ENCODE results near the gene CUEDC2.

Gene CUEDC2

GRCh38 chr10:102475451-102476040 is 43.2 kb upstream of the CUEDC2 start:
- H3K27ac ChIP-seq: no peak overlapping the region
- no peaks in the 10 kb centered on the region for H3K36me3 ChIP-seq (ENCODE audit: control insufficient read depth, insufficient read depth, low read length)
- no peak overlapping the region for H3K9ac ChIP-seq

GRCh38 chr10:102473445-102474331 is 41.3 kb upstream of the CUEDC2 start:
- Histone ChIP-seq H3K27ac (no peak overlapping the region), H2AFZ (no peak overlapping the region), H3K9me3 (ENCODE audit: control insufficient read depth, low read length) (no peaks in the 10 kb centered on the region), H3K36me3 (ENCODE audit: control insufficient read depth, insufficient read depth, low read length) (no peaks in the 10 kb centered on the region), H3K79me2 (no peaks in the 10 kb centered on the region), H3K4me3 (ENCODE audit: low read depth, low read length) (no peak overlapping the region), H3K4me1 (no peaks in the 10 kb centered on the region), H3K4me2 (ENCODE audit: low read length) (no peak overlapping the region), H3K9ac (no peak overlapping the region), H3K27me3 (ENCODE audit: control insufficient read depth, insufficient read depth, low read length) (no peaks in the 10 kb centered on the region)
- no peak for TF ChIP-seq CTCF (IDR thresholded peaks at IDR 0.05)

More at GRCh38 chr10:102475451-102476040, 43.2 kb upstream of the CUEDC2 start:
- H2AFZ ChIP-seq: no peak overlapping the region
- H3K4me3 ChIP-seq (ENCODE audit: low read depth, low read length): no peak overlapping the region
- TF ChIP-seq CTCF (IDR thresholded peaks at IDR 0.05): no peak
- no peaks in the 10 kb centered on the region for H3K4me1 ChIP-seq
- H3K79me2 ChIP-seq: no peaks in the 10 kb centered on the region
- H3K27me3 ChIP-seq (ENCODE audit: control insufficient read depth, insufficient read depth, low read length): no peaks in the 10 kb centered on the region
- no peak overlapping the region for H3K4me2 ChIP-seq (ENCODE audit: low read length)
- H3K9me3 ChIP-seq (ENCODE audit: control insufficient read depth, low read length): no peaks in the 10 kb centered on the region

- Histone ChIP-seq H3K36me3 (ENCODE audit: control insufficient read depth, insufficient read depth, low read length) (no peaks in the 10 kb centered on the region), H3K4me3 (ENCODE audit: low read depth, low read length) (no peak overlapping the region), H3K79me2 (no peaks in the 10 kb centered on the region), H3K4me1 (no peaks in the 10 kb centered on the region), H3K27me3 (ENCODE audit: control insufficient read depth, insufficient read depth, low read length) (no peaks in the 10 kb centered on the region), H2AFZ (no peak overlapping the region), H3K9ac (no peak overlapping the region), H3K9me3 (ENCODE audit: control insufficient read depth, low read length) (no peaks in the 10 kb centered on the region), H3K4me2 (ENCODE audit: low read length) (no peak overlapping the region), H3K27ac (no peak overlapping the region)
- TF ChIP-seq CTCF (IDR thresholded peaks at IDR 0.05): no peak
These were observed 38.5 kb upstream of the CUEDC2 start for GRCh38 chr10:102470579-102471546.

- Histone ChIP-seq H3K9me3 (ENCODE audit: control insufficient read depth, low read length) (no peaks in the 10 kb centered on the region), H3K4me1 (no peaks in the 10 kb centered on the region)
These were observed 36.3 kb upstream of the CUEDC2 start for GRCh38 chr10:102468683-102469082.

More at GRCh38 chr10:102468683-102469082, 36.3 kb upstream of the CUEDC2 start:
- Histone ChIP-seq H3K27me3 (ENCODE audit: control insufficient read depth, insufficient read depth, low read length) (no peaks in the 10 kb centered on the region), H3K79me2 (no peaks in the 10 kb centered on the region), H3K9ac (no peak overlapping the region), H3K4me2 (ENCODE audit: low read length) (no peak overlapping the region), H3K4me3 (ENCODE audit: low read depth, low read length) (no peak overlapping the region), H2AFZ (no peak overlapping the region), H3K36me3 (ENCODE audit: control insufficient read depth, insufficient read depth, low read length) (no peaks in the 10 kb centered on the region), H3K27ac (no peak overlapping the region)
- no peak for TF ChIP-seq CTCF (IDR thresholded peaks at IDR 0.05)

Data from parathyroid adenoma (tissue), 2 donors.